GM19035 (cell line): ENCODE results near the gene HS6ST1.

Experiments
- ATAC-seq: cut with Tn5 transposase; IDR thresholded peaks from one replicate; pipeline ENCODE4 v1.9.1; 2021; ENCODE audit not compliant: unreplicated experiment

The HS6ST1 gene

DNA sequence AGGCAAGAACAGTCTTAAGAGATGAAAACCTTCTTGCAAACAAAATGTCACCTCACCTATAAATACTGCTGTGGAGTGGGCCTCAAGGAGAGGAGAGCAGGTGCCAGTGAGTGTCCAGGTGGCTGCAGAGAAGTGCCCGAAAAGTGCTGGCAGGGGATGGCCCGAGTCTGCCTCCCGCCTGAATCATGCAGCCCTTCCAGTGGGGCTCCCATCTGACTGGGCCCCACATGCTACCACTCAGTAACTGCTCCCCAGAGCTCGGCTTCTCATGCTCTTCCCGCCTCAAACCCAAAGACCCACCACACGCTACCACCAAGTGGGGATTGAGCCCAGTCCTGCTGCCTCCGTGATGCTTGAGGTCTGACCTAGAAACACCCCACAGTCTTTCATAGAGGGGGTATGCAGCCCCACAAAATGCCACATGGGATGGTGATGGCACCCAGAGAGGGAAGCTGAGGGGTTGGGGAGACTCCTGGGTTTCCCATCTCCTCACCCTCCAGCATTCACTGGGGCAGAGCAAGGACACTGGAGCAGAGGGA is 7.4 kb downstream of the HS6ST1 start:
- ATAC-seq = no peak

DNA sequence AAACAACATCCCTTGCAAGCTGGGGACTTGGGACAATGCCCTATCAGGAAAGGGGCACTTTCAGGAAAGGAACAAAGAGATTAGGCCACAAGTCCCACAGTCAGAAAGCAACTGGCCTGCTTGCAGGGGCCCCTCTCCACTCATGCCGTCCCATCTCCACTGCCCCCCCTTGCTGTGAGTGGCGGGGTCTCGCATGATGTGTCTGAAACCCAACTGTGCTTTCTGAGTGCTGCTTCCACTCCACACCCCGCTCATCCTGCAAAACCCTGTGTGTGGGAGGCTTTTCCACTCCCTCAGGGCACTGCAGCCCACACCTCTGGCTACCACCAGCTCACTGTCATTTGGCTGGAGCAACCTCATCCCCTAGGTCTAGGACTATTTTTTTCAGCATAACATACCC is 7.9 kb downstream of the HS6ST1 start:
- no peak for ATAC-seq

GRCh38 chr2:128310094-128310716 is 8.5 kb downstream of the HS6ST1 start:
- no peak for ATAC-seq

DNA sequence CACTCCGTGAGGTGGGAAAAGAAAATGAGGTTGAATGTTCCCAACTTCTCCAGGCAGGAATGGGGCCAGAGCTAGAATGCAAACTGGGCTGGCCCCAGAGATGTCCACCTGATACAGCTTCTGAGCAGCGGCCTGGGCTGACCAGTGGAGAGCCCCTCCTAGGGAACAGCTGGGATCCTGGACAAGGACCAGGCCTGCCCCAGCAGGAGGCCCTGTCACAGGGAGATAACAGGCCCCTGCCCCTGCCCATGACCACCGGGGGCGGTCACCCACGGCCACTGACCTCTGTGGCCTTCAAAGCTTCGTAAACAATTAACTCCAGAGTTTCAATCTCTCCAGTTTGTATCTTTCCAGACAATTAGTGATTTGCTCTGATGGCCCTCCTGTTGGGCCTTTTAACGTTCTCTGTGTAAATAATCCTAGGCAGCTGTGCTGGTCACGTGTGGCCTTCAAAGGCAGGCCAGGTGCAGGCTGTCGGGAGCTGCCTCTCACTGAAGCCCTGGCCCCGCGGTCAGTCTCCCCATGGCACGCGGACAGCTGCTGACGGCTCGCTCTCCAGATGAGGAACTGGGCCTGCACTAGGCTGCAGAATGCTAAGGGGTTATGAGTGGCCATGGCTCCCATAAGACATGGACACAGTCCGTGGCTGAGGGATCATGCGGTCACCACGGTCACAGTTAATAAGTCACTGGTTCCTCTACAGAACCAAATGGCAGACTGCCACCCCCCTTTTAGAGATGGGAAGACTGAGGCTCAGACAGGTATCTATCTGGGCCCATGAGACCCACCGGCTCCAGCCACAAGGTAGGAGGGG is 9.2 kb downstream of the HS6ST1 start:
- ATAC-seq = no peak

GRCh38 chr2:128308889-128309279 is 9.8 kb downstream of the HS6ST1 start:
- ATAC-seq = no peak

DNA sequence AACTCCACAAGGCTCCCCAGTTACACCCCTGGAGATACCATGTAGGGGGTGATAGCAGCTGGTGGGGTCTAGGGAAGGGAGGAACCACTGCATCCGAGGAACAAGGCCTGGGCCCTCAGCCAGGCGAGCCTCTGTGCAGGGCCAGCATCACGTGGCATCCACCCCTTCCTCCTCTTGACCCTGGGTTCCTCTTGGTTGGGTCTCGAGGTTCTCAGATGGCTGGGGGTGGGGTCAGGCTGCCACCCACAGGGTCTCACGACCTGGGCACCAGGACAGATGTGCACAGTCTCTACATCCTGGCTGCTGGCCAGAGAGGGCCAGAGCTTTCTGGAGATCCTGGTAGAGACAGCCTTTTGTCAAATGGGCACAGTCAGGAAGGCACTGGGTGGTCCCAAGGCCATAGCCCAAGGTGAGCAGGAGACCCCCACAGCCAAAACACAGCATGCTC is 10.4 kb downstream of the HS6ST1 start:
- no peak for ATAC-seq

DNA sequence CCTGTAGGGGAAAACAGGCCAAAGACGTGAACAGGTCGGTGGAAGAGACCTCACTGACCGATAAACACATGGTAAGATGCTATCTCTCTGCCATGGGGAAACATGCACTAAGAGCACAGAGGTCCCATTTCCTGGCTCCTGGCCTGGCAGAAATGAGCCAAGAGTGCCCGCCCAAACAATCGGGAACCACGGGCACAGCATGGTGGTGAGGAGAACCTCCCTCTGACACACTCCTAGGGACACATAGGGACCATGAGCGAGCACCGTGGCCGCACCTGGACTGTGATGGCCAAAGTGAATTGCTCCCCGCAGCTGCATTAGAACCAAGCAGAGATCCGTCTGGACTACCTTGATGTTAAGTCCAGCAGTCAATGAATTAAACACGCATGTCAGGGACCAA is 11.1 kb downstream of the HS6ST1 start:
- ATAC-seq = no peak

GRCh38 chr2:128306931-128307460 is 11.7 kb downstream of the HS6ST1 start:
- ATAC-seq = no peak

- no peak for ATAC-seq
Measured at GRCh38 chr2:128306081-128306930, 12.4 kb downstream of the HS6ST1 start.

- peak; percentile 64 for ATAC-seq
Measured at GRCh38 chr2:128305555-128306080, 13.1 kb downstream of the HS6ST1 start.

GRCh38 chr2:128304715-128305554 is 13.7 kb downstream of the HS6ST1 start:
- no peak for ATAC-seq

GRCh38 chr2:128304330-128304714 is 14.3 kb downstream of the HS6ST1 start:
- ATAC-seq = no peak

DNA sequence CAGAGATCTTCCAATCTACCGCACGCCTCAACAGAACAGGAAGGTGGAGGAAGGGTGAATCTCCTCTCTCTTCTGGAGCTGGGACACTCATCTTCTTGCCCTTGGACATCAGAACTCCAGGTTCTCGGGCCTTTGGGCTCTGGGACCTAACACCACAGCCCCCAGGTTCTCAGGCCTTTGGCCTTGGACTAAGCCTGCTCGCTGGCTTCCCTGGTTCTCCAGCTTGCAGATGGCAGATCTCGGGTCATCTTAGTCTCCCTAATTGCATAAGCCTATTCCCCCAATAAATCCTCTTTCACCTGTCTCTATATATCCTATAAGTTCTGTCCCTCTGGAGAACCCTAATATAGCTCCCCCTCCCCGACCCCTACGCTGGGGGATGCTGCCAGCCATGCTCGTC is 14.8 kb downstream of the HS6ST1 start:
- no peak for ATAC-seq

DNA sequence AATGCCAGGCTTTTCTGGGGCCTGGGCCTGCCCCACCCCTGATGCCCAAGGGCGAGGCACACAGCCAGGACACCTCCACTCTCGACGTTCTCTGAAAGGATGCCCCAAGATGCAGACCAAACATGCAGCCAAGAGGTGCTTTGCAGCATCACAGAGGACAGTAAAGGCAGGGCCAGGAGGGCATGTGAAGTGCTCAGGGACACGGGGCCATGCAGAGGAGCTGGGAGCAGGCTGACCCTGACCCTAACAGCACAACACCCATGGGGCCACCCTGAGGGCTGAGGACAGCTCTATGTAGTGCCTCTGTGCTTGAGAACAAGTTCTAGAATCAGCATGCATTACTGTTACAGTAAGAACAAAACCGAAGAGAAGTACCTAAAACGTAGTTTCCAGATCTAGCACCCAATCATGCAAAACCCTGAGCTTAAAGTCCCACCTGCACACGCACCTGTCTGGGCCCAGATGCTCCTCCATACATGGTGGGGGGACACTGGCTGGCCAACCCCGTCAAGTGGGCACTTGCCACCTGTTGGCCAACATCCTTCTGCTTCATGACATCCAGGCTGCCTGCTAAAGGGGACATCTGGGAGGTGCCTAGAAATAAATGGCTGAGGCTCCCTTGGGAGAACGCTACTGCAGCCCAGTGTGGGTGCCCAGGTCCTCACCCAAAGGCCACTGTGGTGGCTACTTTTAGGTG is 15.4 kb downstream of the HS6ST1 start:
- no peak for ATAC-seq

GRCh38 chr2:128302744-128303067 is 16.0 kb downstream of the HS6ST1 start:
- ATAC-seq = no peak

DNA sequence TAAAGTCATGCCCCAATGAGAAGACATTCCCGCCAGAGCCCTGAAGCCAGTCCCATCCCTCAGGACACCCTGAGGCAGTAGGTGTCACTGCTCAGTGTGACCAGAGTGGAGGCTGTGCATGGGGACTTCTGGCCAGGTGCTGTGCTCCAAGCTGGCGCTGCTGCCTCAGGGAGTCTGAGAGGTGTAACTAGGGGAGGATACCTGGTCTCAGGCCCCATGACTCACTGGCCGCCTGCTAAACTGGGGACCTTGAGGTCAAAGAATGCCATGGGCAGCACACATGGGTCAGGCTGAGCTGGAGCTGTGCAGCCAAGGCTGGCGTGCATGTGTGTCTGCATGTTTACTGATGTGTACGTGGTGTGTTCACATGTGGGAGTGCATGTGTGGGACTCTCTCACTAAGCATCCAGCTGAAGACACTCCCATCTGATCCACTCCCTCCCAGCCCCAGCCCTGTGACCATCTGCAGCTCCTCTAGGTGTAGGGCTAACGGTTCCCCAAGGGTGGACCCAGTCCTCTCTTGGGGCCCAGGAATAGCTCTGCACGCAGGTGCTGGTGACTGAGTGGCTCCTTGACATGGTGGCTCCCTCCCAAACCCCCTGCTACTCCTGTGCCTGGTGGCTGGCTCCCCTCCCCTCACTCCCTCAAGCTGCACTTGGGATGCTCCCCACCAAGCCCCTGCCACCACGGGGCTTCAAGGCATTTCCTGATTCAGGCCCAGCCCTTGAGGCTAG is 16.5 kb downstream of the HS6ST1 start:
- no peak for ATAC-seq

GRCh38 chr2:128301501-128301966 is 17.1 kb downstream of the HS6ST1 start:
- no peak for ATAC-seq

GRCh38 chr2:128301021-128301420 is 17.6 kb downstream of the HS6ST1 start:
- no peak for ATAC-seq
